Kidney (tissue), 14 donors: ENCODE results near the gene CARD19. TPM values are rescaled to one million over a fixed set of nuclear protein-coding genes. Genes with fewer than 3 reads are reported as not detected.
A peak's percentile ranks its signal among the peaks of the same experiment; 100 is the strongest.

Experiments used
- DNase-seq, 5 donors: peaks; one replicate each; pipeline ENCODE4 v3.0.0-alpha.2; 2013 to 2020
- FAIRE-seq: peaks from 2 replicates; lab custom pipeline; 2012; peaks lifted over from hg19 to GRCh38; lab: Jason Lieb, UNC
- H3K27ac ChIP-seq, 2 donors: one replicate each; pipeline ENCODE4 v1.7.0; 2013; ENCODE audit warnings: low read depth in 2 of 2, low read length in 2 of 2, inconsistent platforms in 1 of 2
- H3K27me3 ChIP-seq: one replicate; pipeline ENCODE4 v1.7.1; 2013; ENCODE audit warnings: low read length, inconsistent platforms; ENCODE audit not compliant: control insufficient read depth, insufficient read depth
- H3K36me3 ChIP-seq, 3 donors: one replicate each; pipeline versions ENCODE4 v1.7.0 to v1.7.1; 2013; ENCODE audit warnings: low read length in 3 of 3, control low read depth in 1 of 3, inconsistent platforms in 1 of 3; ENCODE audit not compliant: insufficient read depth in 3 of 3, control insufficient read depth in 2 of 3
- H3K4me1 ChIP-seq, 3 donors: one replicate each; pipeline versions ENCODE4 v1.7.0 to v1.7.1; 2013; ENCODE audit warnings: low read length in 3 of 3, inconsistent platforms in 1 of 3, low read depth in 1 of 3; ENCODE audit not compliant: control insufficient read depth in 2 of 3, insufficient read depth in 2 of 3
- H3K4me3 ChIP-seq, 3 donors: one replicate each; pipeline versions ENCODE4 v1.7.0 to v1.8.1; 2013; ENCODE audit warnings: low read length in 3 of 3, control low read depth in 1 of 3, inconsistent platforms in 1 of 3
- H3K9ac ChIP-seq, 3 donors: one replicate each; pipeline versions ENCODE4 v1.7.0 to v1.7.1; 2013; ENCODE audit warnings: low read length in 3 of 3, control low read depth in 1 of 3, inconsistent platforms in 1 of 3
- H3K9me3 ChIP-seq, 3 donors: one replicate each; pipeline versions ENCODE4 v1.7.0 to v1.7.1; 2013; ENCODE audit warnings: low read length in 3 of 3, control low read depth in 1 of 3, inconsistent platforms in 1 of 3; ENCODE audit not compliant: control insufficient read depth in 2 of 3, insufficient read depth in 1 of 3
- CTCF ChIP-seq: IDR thresholded peaks from 3 replicates; pipeline ENCODE4 v1.5.1; 2012; ENCODE audit warnings: mild to moderate bottlenecking, moderate library complexity, borderline replicate concordance; ENCODE audit not compliant: insufficient read depth; ENCODE audit errors: extremely low read depth
- intact Hi-C: fragments of 100-400 bp; cut with DNase I; formaldehyde crosslinking; loops from one replicate; pipeline ENCODE4 v1.11.1; 2022
- polyA plus RNA-seq: library from polyadenylated mRNA; stranded (reverse); fragments of 350-450 nt; fragmentation: Illumina TruSeq; extraction: RNeasy Lipid Tissue Mini Kit (QIAGEN cat#74804); gene quantifications from one replicate; pipeline ENCODE4 v1.2.3, GENCODE V29; 2014; ENCODE audit warnings: low read depth, low replicate concordance; ENCODE audit not compliant: insufficient read depth
- total RNA-seq: library from RNA; stranded (reverse); fragmentation: NEBNext Ultra II Directional; extraction: Animal tissue kit (Norgen Biotek cat#: 25700); gene quantifications from one replicate; pipeline ENCODE4 v1.2.1, GENCODE V29; 2021
- donor health status: control.
- donor health status: control.
- donor health status: control.
- donor health status: control.
- donor health status: control.
- donor health status: DM: yes; HTN: yes; CAD: no.
- donor health status: Normal renal cell carcinoma (clear cell type).

CARD19 gene
- total and polyA plus RNA-seq, 2 donors from 2014 or later: 44.5 to 49.3 TPM

- no peak overlapping the region for H3K9ac ChIP-seq
- FAIRE-seq (no peak), DNase-seq (no peak)
- H3K9me3 ChIP-seq: no peaks in the 10 kb centered on the region
- intact Hi-C loops: no loop called here
- no peak for TF ChIP-seq CTCF
- no peak overlapping the region for H3K27ac ChIP-seq
- H3K36me3 ChIP-seq: no peaks in the 10 kb centered on the region
- H3K4me1 ChIP-seq: no peaks in the 10 kb centered on the region
- H3K27me3 ChIP-seq: no peaks in the 10 kb centered on the region
- no peak overlapping the region for H3K4me3 ChIP-seq
Measured at GRCh38 chr9:93151097-93151784, 55.2 kb downstream of the CARD19 start.

- intact Hi-C loops: no loop called here
- Histone ChIP-seq H3K4me1 (no peaks in the 10 kb centered on the region), H3K27me3 (no peaks in the 10 kb centered on the region), H3K4me3 (no peak overlapping the region), H3K27ac (no peak overlapping the region), H3K9ac (no peak overlapping the region), H3K9me3 (no peaks in the 10 kb centered on the region), H3K36me3 (no peaks in the 10 kb centered on the region)
- no peak for FAIRE-seq
- peak in 4 of 5 donors; percentile 56 to 74 (median 68) for DNase-seq
- peak; percentile 37 for TF ChIP-seq CTCF
Measured at GRCh38 chr9:93154293-93154903, 58.4 kb downstream of the CARD19 start.

- no peak for TF ChIP-seq CTCF
- DNase-seq: no peak
- no peak for FAIRE-seq
- no peak overlapping the region for H3K9ac ChIP-seq
- intact Hi-C loops: no loop called here
- H3K27me3 ChIP-seq: no peaks in the 10 kb centered on the region
- no peaks in the 10 kb centered on the region for H3K9me3 ChIP-seq
- no peaks in the 10 kb centered on the region for H3K4me1 ChIP-seq
- no peak overlapping the region for H3K4me3 ChIP-seq
- H3K36me3 ChIP-seq: no peaks in the 10 kb centered on the region
- no peak overlapping the region for H3K27ac ChIP-seq
Measured at GRCh38 chr9:93155716-93156474, 59.9 kb downstream of the CARD19 start.
